Measurements from ENCODE around the gene PRDM13.

GRCh38 chr6:99607416-99608036, 893 bp downstream of the PRDM13 start:
- TF ChIP-seq CTCF (IDR thresholded peaks at IDR 0.05; ENCODE audit: low read depth, low read length) = no peak
- no peak for TF ChIP-seq EZH2phosphoT487 (IDR thresholded peaks at IDR 0.05; ENCODE audit: low read depth)

Data from OCI-LY3 (cell line).